HT-29 (cell line): ENCODE measurements around the gene CARD9. TPM values are rescaled to one million over a fixed set of nuclear protein-coding genes. Genes with fewer than 3 reads are reported as not detected.
"Not testable (repeated sequence)": the region's sequence is repeated elsewhere in the genome, so short reads cannot be mapped to it uniquely, and the experiment has no call there.

Source experiments
- DNase-seq: peaks from one replicate; pipeline ENCODE4 v3.0.0-alpha.2; 2015; ENCODE audit warnings: low spot score
- total RNA-seq: library from RNA; depleted of rRNA; stranded (reverse); fragments of >200 nt; shearing (Covaris generic); gene quantifications from 2 replicates; pipeline ENCODE4 v1.2.3, GENCODE V29; 2014; rRNA removed

CARD9 gene, protein sequence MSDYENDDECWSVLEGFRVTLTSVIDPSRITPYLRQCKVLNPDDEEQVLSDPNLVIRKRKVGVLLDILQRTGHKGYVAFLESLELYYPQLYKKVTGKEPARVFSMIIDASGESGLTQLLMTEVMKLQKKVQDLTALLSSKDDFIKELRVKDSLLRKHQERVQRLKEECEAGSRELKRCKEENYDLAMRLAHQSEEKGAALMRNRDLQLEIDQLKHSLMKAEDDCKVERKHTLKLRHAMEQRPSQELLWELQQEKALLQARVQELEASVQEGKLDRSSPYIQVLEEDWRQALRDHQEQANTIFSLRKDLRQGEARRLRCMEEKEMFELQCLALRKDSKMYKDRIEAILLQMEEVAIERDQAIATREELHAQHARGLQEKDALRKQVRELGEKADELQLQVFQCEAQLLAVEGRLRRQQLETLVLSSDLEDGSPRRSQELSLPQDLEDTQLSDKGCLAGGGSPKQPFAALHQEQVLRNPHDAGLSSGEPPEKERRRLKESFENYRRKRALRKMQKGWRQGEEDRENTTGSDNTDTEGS
- 98.9 and 116 TPM in 2 replicates for total RNA-seq

DNA sequence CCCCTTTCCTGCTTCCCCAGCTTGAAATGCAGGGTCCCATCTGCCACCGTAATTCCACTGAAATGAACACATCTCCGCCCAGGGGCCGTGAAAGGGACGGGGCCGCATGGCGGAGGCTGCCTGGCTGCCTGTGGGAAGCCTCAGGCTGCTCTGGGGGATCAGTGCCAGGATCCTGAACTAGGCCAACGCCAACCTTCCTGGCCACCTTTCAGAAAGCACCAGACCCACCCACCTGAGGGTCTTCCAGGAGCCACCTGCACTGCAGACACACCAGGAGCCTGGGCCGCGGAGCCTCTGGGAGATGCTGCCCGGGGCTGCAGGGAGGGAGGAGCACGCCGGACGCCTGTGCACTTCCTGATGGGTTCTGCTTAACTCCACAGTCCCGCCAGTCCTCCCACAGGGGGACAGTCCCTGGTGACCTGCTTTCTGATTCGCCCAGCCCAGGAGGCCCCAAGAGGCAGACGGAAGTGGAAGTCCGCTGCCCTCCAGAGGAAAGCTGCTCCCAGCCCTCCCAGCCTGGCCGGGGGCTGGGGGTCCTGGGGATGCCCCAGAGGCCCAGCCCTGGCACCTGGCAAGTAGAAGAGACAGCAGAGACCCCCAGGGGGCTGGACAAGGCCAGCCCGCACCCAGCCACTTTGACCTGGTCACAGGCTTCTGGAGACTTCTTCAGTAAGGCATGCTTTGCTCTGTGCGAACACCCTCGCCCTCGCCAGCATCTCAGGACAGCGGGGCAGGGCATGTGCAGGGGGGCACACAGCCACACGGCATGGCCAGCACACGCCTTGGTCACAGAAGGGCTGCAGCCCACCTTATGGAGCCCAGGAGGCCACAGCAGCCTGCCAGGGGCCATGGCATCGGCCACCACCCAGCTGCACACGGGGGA, at the start of gene CARD9:
Gene CARD9 (minus strand): TSS at position 370 of the 883 bp plus-strand sequence. CDS start 1,591 bp downstream, outside the sequence.
- peak; percentile 81 for DNase-seq

DNA sequence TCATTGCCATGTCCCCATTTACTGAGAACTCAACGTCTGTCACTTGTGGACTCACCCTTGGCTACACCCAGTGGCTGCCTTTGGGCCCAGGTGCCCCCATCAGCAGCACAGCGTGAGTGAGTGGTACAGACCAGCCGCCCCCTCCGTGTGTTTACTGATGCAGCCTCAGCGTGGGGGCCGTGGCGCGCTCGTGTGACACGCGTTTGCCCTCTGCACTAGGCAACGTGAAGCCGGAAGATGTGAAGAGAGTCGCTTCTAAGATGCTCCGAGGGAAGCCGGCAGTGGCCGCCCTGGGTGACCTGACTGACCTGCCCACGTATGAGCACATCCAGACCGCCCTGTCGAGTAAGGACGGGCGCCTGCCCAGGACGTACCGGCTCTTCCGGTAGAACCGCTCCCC, 49.4 kb upstream of the CARD9 start:
- no peak for DNase-seq

DNA sequence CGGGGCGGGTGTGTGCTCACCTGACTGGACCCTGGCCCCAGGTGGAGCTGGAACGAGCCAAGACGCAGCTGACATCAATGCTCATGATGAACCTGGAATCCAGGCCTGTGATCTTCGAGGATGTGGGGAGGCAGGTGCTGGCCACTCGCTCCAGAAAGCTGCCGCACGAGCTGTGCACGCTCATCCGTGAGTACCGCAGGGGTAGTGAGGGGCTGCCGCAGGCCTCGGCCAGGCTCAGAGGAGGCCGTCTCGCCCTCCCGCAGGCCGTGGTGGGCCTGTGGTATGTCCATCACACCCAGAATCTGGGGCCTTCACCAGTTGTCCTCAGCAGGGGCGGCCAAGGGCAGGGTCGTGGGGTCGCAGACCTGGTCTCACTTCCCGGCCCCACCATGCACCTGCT, 48.3 kb upstream of the CARD9 start:
- DNase-seq = no peak

DNA sequence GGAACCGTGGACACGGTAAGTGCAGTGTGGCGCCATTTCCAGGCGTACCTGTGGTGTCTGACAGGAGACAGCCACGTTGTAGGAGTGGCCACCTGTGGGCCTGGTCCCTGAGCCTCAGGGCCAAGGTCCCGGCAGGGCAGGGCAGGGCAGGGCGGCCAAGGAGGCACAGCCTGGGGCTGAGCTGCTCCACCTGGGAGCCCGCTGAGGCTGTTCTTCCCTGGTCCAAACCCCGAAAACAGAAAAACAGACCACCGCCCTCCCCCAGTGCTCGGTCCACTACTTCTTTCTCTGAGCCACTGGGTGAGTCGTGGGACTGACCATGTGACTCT, 45.6 kb upstream of the CARD9 start:
- no peak for DNase-seq

DNA sequence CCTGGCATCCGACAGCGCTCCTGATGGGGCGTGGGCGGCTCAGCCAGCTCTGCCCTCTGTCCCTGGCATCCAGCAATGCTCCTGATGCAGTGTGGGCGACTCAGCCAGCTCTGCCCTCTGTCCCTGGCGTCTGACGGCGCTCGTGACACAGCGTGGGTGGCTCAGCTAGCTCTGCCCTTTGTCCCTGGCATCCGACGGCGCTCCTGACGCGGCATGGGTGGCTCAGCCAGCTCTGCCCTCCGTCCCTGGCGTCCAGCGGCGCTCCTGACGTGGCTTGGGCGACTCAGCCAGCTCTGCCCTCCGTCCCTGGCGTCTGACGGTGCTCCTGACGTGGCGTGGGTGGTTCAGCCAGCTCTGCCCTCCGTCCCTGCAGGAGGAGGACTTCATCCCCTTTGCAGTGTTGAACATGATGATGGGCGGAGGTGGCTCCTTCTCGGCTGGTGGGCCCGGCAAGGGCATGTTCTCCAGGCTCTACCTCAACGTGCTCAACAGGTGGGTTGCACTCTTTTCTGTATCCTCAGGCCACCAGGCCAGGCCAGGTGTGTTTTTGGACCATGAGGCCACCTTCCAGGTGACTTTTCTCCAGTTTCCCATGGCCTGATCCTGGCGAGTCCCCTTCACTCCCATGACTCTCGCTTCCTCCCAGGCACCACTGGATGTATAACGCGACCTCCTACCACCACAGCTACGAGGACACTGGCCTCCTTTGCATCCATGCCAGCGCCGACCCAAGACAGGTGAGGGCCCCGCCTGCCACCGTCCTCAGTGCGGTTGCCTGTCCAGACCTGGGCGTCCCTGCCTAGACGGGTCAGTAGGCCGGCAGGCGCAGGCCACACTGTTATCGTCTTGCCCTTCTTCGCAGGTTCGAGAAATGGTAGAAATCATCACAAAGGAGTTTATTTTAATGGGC, 45.0 kb upstream of the CARD9 start:
- DNase-seq = peak; percentile 94

DNA sequence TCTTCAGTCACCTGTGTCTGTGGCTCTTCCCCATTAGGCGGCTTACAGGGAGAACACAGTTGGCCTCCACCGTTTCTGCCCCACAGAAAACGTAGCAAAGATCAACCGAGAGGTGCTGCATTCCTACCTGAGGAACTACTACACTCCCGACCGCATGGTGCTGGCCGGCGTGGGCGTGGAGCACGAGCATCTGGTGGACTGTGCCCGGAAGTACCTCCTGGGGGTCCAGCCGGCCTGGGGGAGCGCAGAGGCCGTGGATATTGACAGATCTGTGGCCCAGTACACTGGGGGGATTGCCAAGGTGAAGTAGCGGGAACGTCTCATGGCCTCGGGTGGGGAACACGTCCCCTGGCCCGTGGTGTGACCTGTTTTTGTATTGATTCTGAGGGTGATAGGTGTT, 43.4 kb upstream of the CARD9 start:
- no peak for DNase-seq

DNA sequence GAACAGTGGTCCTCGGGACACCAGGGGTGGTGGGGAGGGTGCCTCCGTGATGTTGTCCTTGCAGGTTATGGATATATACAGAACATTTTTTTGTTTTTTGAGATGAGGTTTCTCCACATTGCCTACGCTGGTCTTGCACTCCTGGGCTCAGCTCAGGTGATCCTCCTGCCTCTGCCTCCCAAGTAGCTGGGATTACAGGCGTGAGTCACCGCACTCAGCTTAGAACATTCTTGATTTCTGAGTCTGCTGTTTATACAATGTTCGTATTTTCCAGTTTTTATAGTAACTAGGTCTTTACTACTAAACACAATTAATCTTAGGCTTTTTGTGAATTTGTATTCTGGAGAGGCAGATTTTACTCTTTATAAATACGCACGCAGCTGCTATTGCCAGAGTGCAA, 43.0 kb upstream of the CARD9 start:
- no peak for DNase-seq

DNA sequence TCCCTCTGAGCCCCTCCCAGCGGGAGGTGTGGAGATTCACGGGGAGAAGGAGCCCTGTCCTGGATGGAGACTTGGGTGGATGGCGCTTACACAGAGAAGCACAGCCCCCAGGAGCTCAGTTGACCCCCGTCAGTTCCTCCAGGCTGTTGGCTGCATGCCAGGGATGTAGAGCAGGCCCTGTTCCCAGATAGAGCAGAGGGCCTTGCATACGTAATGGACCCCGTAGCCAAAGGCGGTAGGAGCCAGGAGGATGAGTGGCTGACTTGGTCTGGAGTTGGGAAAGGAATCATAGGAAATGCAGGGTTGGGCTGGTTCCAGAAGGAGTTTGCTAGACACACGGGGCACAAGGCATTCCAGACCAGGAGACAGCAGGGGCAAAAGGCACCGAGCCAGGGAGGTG, 39.5 kb upstream of the CARD9 start:
- no peak for DNase-seq

DNA sequence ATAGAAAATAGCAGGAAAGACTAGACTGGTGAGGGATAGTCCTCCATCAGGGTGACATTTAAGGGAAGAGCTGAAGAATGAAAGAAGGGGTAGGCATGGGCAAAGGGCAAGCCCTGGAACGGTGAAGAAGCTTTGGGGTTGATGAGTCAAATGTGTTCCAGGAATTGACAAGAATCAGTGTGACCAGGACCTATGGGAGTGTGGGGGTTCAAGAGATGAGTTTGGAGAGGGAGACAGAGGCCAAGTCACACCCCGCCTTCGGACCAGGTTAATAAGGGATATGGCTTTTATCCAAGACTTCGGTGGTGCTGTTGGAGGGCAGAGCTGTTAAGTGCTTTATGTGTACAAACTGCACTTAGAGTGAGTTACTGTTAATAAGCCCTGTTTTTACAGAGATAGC, 37.9 kb upstream of the CARD9 start:
- peak; percentile 26 for DNase-seq

DNA sequence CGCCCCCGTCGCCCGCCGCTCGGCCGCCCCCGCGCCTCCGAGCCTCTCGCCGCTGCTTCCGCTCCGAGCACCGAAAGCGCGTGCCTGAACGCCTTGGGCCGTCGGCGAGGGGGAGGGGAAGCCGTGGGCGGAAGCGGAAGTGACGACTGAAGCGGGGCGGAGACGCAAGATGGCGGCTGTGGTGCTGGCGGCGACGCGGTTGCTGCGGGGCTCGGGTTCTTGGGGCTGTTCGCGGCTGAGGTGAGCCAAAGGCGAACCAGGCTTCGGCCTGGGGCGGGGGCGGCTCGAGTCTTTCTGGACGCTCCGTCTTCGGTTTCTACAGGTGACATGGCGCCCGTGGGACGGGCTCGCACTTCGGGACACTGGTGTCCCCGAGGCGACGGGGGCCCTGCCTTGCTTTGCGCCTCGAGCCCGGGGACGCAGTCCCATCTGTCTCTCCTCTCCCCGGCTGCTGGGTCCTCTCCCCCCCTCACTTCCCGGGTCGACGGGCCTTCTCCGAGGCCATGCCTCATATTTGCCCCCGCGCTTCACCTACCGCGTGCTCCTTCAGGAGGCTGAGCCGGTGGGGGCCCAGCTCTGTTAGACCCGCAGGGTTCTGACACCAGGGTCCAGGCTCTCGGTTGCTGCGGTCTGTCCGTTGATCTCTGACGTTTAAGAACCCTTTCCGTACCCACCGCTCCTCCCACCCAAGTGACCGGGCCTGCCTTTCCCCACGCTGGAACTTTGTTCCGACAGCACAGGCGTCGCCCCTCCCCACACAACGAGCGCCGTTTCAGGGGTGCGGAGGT, 37.2 kb upstream of the CARD9 start, which contains the start of the genes ENTR1 and PMPCA:
Gene ENTR1 (minus strand): TSS at position 115 of the 788 bp plus-strand sequence. CDS start 217 bp downstream, outside the sequence.
Gene PMPCA (plus strand): TSS at position 159 of the 788 bp plus-strand sequence. CDS start 11 bp downstream, at position 170.
- DNase-seq = peak; percentile 88

DNA sequence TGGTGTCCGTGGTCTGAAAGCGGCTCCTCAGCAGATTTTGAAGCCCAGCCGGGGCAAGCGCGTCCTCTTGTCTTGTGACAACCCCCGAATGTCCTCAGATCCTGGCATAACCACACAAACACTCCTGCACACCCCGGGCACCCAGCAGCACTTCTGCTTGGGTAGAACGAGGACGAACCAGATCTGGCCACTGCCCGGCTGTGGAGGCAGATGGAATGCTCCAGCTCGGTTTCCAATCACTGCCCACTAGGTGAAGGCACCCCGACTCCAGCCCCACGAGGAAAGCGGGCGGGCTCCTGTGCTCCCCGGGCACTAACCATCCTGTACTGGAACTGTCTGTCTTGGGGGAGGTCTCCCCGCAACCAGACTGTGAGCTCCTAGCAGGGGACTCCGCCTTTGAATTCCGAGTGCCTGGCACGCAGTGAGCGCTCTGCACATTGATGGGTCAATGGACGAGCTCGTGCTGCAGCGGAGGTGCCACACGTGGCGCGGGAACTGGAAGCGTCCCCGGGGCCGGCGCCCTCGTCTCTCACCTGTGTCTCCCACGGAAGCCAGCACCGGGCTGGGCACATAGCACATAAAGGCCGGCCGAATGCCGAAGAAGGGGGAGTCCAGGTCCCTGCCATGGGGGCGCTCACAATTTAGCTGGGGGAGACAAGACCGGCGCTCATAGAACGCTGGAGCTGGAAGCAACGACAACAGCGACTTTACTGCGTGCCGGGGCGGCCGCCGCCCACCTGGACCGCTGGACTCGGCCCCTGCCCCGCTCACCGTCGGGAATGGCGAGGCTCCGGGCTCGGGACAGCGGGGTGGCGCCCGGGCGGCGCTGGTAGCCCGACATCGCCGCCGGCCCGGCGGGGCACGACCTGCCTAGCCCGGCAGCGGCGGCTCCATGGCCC, 36.3 kb upstream of the CARD9 start:
- DNase-seq = peak; percentile 58

DNA sequence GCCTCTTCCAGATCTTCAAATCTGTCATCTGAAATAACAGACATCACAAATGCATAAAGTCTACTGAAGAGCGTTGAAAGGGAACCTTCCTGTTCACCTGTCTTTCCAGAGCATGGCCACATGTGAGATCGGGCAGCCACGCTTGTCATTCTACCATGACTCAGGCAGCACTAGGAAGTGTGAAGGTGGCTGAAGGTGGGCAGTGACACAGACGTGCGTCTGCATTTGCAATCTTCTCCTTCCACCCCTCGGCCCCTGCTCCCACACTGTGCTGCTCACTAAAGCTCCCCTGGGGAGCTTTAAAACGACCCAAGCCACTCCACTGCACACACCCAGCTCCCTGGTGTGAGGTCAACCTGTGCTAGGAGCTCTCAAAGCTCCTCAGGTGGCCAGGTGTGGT, 34.4 kb upstream of the CARD9 start:
- no peak for DNase-seq

DNA sequence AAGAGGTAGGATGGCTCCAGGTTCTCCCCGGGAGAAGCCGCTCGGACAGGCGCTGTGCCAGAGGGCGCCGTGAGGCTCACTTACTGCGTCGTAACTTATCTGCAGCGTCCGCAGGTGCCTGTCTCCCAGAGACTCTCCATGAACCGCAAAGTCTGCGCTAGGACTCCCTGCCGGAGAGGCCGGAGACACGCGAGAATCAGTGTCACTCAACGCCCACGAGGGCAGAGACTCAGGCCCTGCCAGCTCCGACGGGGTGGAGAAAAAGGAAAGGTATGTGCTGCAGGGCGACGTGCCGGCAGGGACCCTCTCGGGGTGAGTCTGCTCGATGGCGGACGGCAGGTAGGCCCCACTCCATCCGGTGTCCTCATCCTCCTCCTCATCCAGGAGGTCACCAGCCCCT, 33.6 kb upstream of the CARD9 start:
- DNase-seq = not testable (repeated sequence)

DNA sequence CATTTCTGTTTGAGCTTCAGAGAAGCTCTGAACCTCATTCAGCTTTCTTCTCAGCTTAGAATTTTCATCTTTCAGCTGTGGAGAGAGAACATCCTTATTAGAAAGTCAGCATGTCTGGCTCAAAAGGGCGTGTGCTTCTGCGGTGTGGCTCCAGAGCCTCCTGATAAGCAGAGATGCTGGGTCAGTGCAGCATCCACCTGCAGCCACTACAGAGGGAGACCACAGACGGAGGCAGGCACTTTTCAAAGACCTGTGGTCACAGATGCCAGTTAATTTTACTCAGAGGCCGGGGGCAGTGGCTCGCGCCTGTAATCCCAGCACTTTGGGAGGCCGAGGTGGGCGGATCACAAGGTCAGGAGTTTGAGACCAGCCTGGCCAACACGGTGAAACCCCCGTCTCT, 32.4 kb upstream of the CARD9 start:
- not testable (repeated sequence) for DNase-seq

DNA sequence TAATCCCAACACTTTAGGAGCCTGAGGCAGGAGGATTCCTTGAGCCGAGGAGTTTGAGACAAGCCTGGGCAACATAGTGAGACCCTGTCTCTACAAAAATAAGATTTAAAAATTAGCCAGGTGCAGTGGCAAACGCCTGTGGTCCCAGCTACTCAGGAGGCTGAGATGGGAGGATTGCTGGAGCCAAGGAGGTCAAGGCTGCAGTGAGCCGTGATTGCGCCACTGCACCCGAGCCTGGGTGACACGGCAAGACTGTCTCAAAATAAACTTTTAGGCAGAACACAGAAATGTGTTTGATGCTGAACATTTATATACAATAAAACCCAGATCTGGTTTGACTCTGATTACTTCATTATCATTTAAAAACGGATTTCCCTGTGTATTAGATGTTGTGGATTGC, 32.0 kb upstream of the CARD9 start:
- no peak for DNase-seq

DNA sequence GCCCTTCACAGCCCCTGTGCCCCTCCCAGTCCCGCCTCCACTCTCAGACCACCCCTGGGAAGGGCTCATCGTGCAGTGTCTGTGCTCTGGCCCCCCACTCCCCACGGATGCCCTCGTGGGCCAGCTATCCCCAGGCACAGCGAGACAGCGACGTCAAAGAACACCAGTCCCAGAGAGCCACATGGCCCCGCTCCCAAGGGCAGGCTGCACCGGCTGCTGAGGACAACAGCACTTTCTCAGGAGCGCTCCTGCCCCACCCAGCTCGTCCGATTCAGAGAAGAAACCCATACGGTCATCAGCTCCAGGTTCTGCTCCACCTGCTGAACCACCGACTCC, 31.3 kb upstream of the CARD9 start:
- no peak for DNase-seq

DNA sequence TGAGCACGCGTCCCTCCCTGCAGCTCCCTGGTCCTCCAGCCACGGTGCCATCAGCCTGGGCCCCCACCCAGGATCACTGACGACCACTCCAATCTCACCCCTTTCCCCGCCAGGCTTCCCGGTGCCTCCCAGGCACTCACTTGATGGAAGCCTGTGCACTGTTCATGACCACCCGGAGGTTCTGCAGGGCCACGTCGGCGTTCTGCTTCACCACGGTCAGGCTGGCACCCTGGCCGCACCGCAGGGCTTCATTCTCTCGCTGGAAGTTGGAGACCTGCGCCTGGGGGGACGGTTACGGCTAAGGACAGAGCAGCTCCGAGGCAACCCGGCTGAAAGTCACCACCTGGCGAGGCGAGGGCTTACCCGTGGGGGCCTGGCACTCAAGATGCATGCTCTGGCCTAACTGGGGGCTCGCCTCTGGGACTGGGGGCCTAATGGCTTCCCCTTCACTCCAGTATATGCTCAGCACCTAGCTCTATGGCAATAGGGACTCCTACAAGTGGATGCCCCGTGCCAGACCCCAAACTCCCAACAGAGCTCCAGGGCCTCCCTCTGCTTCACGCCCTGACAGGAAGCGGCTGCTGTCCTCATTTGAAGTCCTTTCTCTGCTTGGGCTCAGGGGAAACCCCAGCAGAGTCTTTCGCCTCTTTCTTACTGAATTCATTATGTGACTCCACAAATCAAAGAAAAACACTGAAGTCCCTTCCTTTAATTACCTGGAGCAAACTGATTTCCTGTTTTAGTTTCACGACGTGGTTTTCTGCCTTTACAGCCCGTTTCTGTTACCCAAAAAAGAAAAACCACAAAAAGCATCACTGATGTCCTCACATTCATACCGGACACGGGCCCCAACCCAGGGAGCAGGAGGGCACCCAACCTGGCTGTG, 30.7 kb upstream of the CARD9 start:
- DNase-seq = no peak

DNA sequence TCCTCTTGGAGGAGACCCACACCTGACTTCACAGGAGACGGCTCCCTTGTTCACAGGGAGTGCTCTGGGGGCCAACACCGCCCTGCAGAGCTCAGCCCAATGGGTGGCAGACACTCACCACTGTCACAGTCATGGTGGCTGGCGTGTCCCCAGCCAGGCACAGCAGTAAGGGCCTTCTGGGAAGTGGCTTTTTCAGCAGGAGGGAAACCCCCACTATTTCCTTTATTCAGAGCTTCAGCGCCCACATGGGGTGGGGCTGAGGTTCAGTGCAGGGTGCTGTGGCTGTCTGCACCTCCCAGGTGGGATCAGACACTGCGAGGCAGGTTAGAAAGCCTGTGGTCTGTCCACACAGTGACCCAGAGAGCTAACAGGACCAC, 30.1 kb upstream of the CARD9 start:
- no peak for DNase-seq
